GM10847 (cell line): Measurements from ENCODE around the gene YBX1.

ENCODE experiments used
- POLR2A ChIP-seq: IDR thresholded peaks from 2 replicates; pipeline ENCODE4 v1.6.1; 2011; ENCODE audit not compliant: insufficient read length; ENCODE audit errors: extremely low read depth

Gene YBX1

GRCh38 chr1:42738678-42739226 is 56.5 kb downstream of the YBX1 start:
- TF ChIP-seq POLR2A = no peak

GRCh38 chr1:42739753-42740700 is 57.8 kb downstream of the YBX1 start, which contains the start of gene CLDN19:
TSS of gene CLDN19 (minus strand) at chr1:42740236. CDS start at chr1:42740063, 173 bp downstream.
- no peak for TF ChIP-seq POLR2A

DNA sequence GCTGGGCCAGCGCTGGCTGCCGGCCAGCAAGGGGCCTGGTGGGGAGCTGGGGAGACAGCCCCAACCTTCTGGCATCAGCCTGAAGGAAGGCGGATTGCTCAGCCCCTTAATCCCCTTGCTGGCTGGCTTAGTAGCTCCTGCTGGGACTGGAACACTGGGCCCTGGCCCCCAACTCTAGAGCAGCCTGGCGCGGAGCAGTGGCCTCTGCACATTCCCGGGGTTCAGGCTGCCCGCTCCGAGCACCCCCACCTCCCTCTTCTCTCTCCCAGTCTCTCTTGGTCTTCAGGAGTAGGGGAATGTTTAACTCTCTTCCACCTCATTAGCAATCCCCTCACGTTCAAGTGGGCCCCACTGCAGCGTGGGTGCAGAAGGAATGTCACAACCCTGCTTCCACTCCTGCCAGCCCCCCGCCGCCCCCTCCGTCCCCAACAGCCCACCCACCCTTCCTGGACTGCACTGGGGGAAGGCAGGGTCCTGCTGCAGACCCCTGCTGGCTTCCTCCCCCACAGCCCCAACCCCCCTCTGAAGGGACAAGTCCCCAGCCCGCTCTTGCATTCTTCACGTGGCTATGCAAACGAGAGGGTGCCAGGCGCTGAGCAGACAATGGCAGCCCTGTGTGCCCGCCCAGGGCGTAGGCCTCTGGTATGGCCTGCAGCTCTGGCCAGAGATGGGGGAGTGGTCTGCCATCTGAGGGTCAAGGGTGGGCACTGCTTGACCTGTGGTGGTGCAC is 58.8 kb downstream of the YBX1 start:
- no peak for TF ChIP-seq POLR2A

DNA sequence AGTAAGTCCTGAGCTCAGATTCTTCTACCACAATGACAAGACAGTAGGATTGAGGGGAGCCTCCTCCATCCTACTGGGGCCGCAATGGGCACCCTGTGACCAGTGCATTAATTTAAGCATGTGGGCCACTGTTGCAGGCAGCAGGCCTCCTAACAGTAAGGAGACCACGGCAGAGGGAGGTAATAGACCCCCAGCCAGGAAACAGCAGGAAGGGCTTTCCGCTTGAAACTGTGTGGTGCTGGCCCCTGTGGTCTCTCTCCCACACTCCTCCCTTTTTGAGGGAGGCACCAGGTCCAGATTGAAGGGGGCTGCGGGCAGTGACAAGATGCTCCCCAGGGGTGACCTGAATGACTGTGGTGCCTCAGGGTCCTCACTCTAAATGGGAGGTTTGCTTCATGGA is 59.5 kb downstream of the YBX1 start:
- no peak for TF ChIP-seq POLR2A

DNA sequence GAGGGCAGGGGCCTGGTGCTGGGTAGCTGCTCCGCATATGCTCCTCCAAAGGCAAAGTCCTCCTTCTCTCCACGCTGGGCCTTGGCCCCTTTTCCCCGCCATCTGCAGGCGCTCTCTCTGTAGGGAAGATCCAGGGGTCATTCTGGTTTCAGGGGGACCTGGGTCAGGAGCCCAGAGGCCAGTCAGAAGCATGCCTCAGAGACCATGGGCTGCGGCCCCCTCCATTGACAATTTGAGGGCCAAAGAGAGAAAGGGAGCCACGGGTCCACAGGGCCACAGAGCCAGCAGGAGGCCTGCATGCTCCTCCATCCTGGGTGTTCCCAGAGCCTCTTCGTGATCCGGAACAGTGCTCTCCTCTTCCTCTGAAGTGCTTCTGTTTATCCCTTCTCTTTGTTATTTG is 59.9 kb downstream of the YBX1 start:
- TF ChIP-seq POLR2A = no peak

- TF ChIP-seq POLR2A = no peak
Measured at GRCh38 chr1:42742617-42743316, 60.5 kb downstream of the YBX1 start.

- TF ChIP-seq POLR2A = no peak
Measured at GRCh38 chr1:42743317-42744147, 61.3 kb downstream of the YBX1 start.

DNA sequence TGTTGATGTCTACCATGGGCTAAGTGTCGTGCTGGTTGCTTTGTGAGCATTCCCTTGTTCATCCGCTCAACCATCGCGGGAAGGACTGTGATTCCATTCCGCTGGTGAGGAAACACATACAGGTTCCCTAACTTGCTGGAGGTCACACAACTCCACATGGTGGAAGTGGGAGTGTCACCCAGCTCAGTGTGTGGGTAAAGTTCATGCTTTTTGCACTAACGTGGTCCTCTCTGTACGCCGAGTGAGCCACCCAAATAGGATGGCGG is 61.9 kb downstream of the YBX1 start:
- TF ChIP-seq POLR2A = no peak

DNA sequence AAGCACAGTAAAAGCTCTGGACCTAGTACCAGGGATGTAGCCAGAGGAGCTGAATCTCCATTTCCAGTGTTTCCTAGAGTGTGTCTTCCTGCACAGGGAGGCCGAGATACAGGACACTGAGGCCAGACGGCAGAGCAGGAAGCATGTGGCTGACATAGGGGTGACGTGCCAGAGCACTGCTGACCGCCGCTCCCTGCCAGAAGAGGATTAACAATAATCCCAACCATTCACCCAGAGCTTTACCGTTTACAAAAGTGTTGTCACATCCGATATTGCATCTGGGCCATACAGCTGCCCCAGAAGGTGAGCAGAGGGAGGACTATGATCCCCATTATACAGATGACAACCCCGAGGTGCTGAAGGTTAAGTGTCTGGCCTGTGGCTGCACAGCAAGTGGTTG is 63.6 kb downstream of the YBX1 start:
- no peak for TF ChIP-seq POLR2A

DNA sequence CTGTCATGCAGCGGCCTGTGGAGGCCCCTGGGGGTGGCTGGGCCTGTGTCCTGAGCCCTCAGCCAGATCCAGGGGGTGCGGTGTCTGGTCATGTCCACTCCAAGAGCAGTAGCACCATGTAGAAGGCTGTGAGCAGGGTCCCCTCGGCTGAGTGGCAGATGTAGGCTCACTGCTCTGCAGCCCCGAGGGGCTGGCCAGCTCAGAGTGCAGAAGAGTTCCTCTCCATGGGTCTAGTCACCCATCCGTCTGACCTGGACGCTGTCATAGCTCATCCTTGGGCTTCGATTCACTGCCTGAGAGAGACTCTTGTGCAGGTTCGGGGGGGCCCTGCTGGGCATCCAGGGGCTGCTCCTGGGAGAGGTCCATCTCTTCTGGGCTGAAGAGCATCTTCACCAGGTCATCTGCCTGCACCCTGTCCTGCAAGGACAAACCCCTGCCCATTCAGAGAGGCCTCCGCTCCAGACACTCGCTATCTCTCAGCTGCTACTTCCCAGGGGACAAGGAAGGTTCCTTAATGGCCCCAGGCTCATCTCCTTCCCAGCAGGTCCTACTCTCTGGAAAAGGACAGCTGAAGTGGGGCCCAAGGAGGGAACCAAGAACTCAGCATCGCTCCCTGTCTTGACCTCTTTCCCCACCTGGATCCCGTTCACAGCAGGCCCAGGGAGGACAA is 64.4 kb downstream of the YBX1 start:
- no peak for TF ChIP-seq POLR2A

- TF ChIP-seq POLR2A = no peak
Measured at GRCh38 chr1:42747125-42747524, 64.9 kb downstream of the YBX1 start.

DNA sequence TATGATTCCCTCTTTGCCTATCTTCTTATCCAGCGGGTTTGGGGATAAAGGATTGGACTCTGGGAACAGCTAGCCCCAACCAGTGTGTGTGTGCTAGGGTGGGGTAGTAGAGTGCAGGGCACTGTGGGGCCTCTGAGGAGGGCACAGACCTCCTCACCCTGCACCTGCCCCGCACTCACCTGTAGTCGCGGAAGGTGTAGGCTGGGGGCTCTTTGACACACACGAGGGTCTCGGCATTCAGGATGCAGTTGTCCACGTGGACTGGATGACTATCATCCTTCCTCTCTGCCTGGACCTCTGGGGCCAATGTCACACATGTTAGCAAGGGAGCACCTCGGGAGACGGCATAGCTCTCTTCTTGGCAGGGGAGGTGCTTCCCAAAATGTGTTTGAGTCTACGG is 65.8 kb downstream of the YBX1 start:
- no peak for TF ChIP-seq POLR2A

DNA sequence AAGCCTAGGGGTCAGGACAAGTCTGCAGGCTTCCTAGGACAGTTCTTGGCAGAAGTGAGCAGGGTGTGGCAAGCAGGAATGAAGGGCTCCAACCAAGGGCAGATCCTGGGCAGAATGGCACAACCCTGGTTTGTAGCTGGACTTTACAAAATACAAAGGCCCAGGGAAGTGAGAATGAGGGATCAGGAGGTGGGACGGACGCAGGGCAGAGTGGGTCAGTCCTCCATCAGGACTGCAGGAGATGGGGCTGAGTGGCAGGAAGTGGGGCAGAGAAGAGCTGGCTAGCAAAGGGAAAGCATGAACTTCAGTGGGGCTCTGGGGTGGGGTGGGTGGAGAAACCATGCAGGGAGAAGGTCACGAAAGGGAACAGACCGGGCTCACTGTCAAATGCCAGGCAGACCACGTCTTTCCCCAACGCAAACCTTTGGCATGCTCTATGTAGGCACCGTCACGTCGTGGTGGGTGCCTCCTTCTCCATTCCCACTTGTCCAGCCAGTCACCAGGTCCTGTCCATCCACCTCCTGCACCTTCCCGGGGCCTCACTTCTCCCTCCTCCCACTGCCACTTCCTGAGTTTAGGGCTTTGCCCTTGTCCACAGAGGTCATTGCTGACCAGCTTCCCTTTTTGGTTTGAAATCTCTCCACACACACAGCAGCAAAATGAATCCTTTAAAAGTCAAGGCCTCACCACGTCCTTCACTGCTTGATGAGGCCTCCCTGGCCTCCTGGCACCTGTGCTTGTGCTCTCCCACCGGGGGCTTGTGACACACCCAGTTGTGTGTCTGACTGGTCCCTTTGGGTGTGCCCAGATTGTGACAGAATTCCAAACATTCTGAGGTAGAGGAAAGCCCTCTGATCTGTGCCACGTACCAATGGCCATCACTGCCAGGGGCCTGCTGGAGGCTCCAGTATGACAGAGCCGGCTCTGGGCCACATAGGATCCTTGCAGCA is 66.5 kb downstream of the YBX1 start:
- TF ChIP-seq POLR2A = no peak

DNA sequence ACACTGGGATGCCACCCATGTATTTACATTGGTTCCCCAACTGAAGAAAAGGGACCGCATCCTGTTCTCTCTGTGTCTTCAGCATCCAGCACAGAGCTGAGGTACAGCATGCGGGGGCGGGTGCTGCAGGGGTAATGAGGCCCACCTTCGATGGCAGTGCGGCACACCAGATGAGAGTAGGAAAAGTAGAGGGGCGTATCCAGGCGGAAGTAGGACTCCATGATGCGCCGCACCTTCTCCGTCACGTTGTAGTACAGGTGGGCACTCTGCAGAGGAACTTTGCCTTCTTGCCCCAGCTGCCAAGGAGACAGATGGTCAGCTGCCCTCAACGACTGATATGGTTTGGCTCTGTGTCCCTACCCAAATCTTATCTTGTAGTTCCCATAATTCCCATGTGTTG is 67.8 kb downstream of the YBX1 start:
- TF ChIP-seq POLR2A = no peak

DNA sequence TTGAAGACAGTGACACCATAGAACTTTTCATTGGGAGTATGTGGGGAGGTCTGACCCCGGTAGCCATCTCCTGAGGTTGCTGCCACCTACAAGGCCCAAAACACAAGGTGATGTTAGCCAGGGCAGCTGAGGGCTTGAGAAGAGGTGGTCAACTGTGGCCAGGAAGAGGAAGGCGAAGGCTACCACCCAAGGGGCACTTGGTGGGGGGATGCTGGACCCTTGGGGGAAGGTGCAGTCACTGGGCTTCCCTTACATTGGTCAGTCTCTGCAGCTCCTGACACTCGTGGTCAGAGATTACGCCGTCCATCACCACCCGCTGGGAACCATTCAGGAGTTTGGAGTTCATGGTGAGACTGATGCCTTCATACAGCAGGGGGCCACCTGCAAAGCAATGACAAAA is 70.1 kb downstream of the YBX1 start:
- TF ChIP-seq POLR2A = no peak
